HEK293T (cell line): ENCODE results near the gene MRM2.

ENCODE experiments used
- CTCF ChIA-PET: fragments of 350-600 bp; formaldehyde crosslinking; extraction: SDS; loops from one replicate; lab custom pipeline; 2021; ENCODE audit warnings: antibody characterized with exemption, inconsistent platforms; lab: Yijun Ruan, JAX
- POLR2A ChIA-PET: fragments of 350-600 bp; formaldehyde crosslinking; extraction: SDS; loops from one replicate; lab custom pipeline; 2020; ENCODE audit warnings: antibody characterized with exemption, inconsistent platforms; lab: Yijun Ruan, JAX
- DNase-seq: peaks from one replicate; pipeline ENCODE4 v3.0.0; 2012; ENCODE audit warnings: mixed read lengths; ENCODE audit errors: extremely low spot score
- ARNT ChIP-seq: fragments of 450-650 bp; IDR thresholded peaks from 2 replicates; pipeline ENCODE4 v1.6.1; 2017; ENCODE audit warnings: mild to moderate bottlenecking
- BHLHE40 ChIP-seq: fragments of 450-650 bp; IDR thresholded peaks from 2 replicates; pipeline ENCODE4 v1.6.1; 2016; ENCODE audit warnings: mild to moderate bottlenecking, moderate library complexity, borderline replicate concordance
- CTBP1 ChIP-seq: fragments of 450-650 bp; IDR thresholded peaks from 2 replicates; pipeline ENCODE4 v1.6.1; 2016; ENCODE audit warnings: borderline replicate concordance
- ELF4 ChIP-seq: fragments of 450-650 bp; IDR thresholded peaks from 2 replicates; pipeline ENCODE4 v1.6.1; 2017; ENCODE audit warnings: antibody characterized with exemption
- FOXA1 ChIP-seq: fragments of 450-650 bp; IDR thresholded peaks from 2 replicates; pipeline ENCODE4 v1.6.1; 2016; ENCODE audit warnings: mild to moderate bottlenecking
- FOXK2 ChIP-seq: fragments of 450-650 bp; IDR thresholded peaks from 2 replicates; pipeline ENCODE4 v1.6.1; 2016; ENCODE audit warnings: mild to moderate bottlenecking
- FOXM1 ChIP-seq: fragments of 450-650 bp; IDR thresholded peaks from 2 replicates; pipeline ENCODE4 v1.6.1; 2017; ENCODE audit warnings: mild to moderate bottlenecking, borderline replicate concordance
- HDGF ChIP-seq: fragments of 450-650 bp; IDR thresholded peaks from 2 replicates; pipeline ENCODE4 v1.6.1; 2017; ENCODE audit warnings: antibody characterized with exemption, borderline replicate concordance
- L3MBTL2 ChIP-seq: fragments of 450-650 bp; conservative IDR thresholded peaks from 2 replicates; pipeline ENCODE4 v1.6.1; 2016; ENCODE audit warnings: mild to moderate bottlenecking
- LEF1 ChIP-seq: fragments of 450-650 bp; IDR thresholded peaks from 2 replicates; pipeline ENCODE4 v1.6.1; 2017; ENCODE audit warnings: mild to moderate bottlenecking, borderline replicate concordance
- NFRKB ChIP-seq: fragments of 450-650 bp; IDR thresholded peaks from 2 replicates; pipeline ENCODE4 v1.6.1; 2016; ENCODE audit warnings: mild to moderate bottlenecking, moderate library complexity
- SP1 ChIP-seq: fragments of 450-650 bp; IDR thresholded peaks from 2 replicates; pipeline ENCODE4 v1.6.1; 2017
- SUZ12 ChIP-seq: fragments of 450-650 bp; IDR thresholded peaks from 2 replicates; pipeline ENCODE4 v1.6.1; 2016; ENCODE audit warnings: mild to moderate bottlenecking
- TARDBP ChIP-seq: fragments of 450-650 bp; IDR thresholded peaks from 2 replicates; pipeline ENCODE4 v1.6.1; 2016
- ZNF384 ChIP-seq: fragments of 450-650 bp; IDR thresholded peaks from 2 replicates; pipeline ENCODE4 v1.6.1; 2016
- TF ChIP-seq, protein P1 (sequence below): fragments of 450-650 bp; IDR thresholded peaks from 2 replicates; pipeline ENCODE4 v1.6.1; 2016

The MRM2 gene

DNA sequence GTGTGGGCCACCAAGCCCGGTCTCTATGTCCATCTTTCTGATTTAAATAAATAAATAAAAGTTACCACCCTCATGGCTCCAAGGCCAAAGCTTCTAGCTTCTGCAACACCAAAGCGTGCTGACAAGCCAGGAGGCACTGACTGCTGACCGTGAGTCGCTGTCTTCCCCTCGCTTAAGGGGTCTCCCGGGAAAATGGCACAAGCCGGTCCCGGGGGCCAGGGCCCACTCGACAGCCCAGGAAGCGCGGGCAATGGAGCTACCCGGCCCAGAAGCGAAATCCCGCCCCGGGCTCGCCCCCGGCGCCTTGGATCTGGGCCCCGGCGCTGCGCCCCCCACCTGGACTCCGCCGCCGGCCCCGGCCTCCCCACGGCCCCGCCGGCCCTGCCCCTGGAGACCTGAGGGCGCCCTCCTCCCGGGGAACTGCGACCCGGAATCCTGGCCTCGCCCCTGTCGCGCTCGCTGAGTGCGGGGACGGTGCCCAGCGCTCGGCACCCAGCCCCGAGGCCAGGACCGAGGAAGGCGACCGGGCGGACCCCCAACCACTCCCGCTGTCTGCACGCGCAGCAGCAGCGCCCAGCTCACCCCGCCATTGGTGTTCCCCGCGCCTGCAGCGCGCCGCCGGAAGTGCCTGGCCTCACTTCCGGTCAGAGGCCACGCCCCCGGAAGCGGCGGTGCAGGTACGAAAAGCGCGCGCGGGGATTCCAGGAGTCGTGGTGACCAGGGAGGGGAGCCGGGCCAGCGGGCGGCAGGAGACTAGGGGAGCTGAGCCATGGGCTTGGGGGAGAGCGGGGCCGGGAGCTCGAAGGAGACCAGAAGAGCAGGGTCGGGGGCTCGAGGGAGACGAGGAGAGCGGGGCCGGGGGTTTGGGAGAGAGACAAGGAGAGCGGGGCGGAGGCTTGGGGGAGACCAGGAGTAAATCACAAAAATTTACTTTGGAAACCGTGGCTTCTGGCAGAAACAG lies at the start of gene MRM2, which contains the start of gene NUDT1:
Gene MRM2, minus strand, starts transcription at position 626 of the 961 bp plus-strand sequence. Its CDS starts 36 bp downstream, at position 590.
Gene NUDT1, plus strand, starts transcription at position 647 of the 961 bp plus-strand sequence. CDS start 2,349 bp downstream, outside the sequence.
- POLR2A ChIA-PET = interaction anchor here (0.9 to 2.9 kb wide), 12 partner anchors 8 to 118 kb away, joined by 3 to 20 read pairs (median 4); partner anchors contain the start of genes EIF3B and MAD1L1
- TF ChIP-seq ELF4 (peak; percentile 68), NFRKB (no peak), ARNT (no peak), TARDBP (no peak), BHLHE40 (no peak), L3MBTL2 (peak; percentile 84)
- peak; percentile 91 for DNase-seq
- CTCF ChIA-PET = no interaction called here

DNA sequence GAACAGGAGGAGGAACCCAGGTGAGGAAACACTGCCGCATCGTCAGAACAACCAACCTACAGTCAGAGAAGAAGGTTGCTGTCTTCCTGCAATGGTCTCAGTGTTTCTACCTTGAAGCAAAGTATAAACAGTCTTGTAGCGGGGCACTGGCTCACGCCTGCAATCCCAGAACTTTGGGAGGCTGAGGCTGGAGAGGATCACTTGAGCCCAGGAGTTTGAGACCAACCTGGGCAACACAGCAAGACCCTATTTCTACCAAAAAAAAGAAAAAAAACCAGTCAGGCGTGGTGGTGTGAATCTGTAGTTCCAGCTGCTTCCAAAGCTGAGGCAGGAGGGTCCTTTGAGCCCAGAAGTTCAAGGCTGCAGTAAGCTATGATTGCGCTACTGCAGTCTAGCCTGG lies 48.9 kb upstream of the MRM2 start:
- ChIA-PET POLR2A (no interaction called here), CTCF (interaction anchor here (0.6 kb wide), 1 partner anchor 800 kb away, joined by 3 read pairs; no protein-coding TSS in a partner anchor)
- DNase-seq = no peak
- TF ChIP-seq, protein P1, sequence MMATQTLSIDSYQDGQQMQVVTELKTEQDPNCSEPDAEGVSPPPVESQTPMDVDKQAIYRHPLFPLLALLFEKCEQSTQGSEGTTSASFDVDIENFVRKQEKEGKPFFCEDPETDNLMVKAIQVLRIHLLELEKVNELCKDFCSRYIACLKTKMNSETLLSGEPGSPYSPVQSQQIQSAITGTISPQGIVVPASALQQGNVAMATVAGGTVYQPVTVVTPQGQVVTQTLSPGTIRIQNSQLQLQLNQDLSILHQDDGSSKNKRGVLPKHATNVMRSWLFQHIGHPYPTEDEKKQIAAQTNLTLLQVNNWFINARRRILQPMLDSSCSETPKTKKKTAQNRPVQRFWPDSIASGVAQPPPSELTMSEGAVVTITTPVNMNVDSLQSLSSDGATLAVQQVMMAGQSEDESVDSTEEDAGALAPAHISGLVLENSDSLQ = no peak
- no peak for TF ChIP-seq LEF1
- no peak for TF ChIP-seq FOXK2
- TF ChIP-seq TARDBP = no peak
- TF ChIP-seq ZNF384 = no peak
- TF ChIP-seq SUZ12 = no peak
- no peak for TF ChIP-seq BHLHE40
- no peak for TF ChIP-seq CTBP1

DNA sequence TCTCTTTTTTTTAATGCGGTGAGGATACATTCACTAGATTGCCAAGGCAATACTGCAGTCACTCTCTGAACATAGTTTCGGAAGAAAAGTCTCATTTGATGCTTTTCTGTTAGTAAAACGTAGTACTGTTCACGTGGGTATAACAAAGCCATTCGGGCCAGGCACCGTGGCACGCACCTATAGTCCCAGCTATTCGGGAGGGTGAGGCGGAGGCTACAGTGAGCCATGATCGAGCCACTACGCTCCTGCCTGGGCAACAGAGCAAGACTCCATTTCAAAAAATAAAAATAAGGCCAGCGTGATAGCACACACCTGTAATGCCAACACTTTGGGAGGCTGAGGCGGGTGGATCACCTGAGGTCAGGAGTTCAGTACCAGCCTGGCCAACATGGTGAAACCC lies 47.6 kb upstream of the MRM2 start:
- ChIA-PET POLR2A (no interaction called here), CTCF (no interaction called here)
- TF ChIP-seq ZNF384 = no peak
- no peak for TF ChIP-seq FOXA1
- no peak for TF ChIP-seq HDGF
- TF ChIP-seq L3MBTL2 = no peak
- TF ChIP-seq SP1 = no peak
- DNase-seq = no peak

DNA sequence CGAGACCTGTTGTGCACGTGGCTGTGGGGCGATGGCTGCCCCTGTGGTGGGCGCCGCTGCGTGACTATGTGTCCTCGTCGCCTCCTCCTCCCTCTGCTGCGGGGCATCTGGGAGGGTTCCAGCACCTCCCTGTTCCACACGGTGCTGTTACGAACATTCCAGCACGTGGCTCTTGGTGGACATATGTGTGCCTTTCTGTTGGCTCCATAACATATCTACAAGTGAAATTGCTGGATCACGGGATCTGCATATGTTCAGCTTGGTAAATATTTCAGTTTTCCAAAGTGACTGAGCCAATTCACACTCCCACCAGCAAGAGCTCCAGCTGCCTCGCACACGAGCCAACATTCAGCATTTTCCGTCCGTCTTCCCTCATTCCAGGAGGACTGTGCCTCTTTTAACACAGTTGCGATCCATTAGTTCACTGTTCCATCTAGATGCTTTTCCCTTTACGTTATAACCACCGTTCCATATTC lies 47.1 kb upstream of the MRM2 start:
- POLR2A ChIA-PET = no interaction called here
- no peak for DNase-seq
- TF ChIP-seq ZNF384 (no peak), FOXM1 (no peak), TARDBP (no peak)
- CTCF ChIA-PET = no interaction called here

DNA sequence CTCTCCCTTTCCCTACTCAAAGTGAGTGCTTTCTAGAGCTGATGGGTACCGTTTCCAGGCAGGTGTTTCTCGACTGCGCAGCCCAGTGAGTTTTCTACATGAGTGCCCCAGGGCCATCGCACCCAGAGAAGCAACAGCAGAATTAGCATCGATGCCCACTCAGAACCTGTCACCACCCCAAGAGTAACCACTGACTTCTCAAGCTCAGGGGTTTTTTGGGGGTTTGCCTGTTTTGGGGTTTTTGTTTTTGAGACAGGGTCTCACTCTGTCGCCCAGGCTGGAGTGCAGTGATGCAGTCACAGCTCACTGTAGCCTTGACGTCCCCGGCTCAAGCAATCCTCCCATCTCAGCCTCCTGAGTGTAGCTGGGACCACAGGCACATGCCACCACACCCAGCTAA lies 46.5 kb upstream of the MRM2 start:
- TF ChIP-seq FOXK2 = no peak
- no peak for TF ChIP-seq HDGF
- TF ChIP-seq FOXM1 = no peak
- no peak for TF ChIP-seq FOXA1
- no peak for TF ChIP-seq TARDBP
- no peak for TF ChIP-seq L3MBTL2
- no peak for TF ChIP-seq NFRKB
- TF ChIP-seq, protein P1 = no peak
- TF ChIP-seq SUZ12 = no peak
- no peak for TF ChIP-seq SP1
- TF ChIP-seq LEF1 = no peak
- DNase-seq = no peak
- ChIA-PET CTCF (interaction anchor here (0.6 kb wide), 1 partner anchor 369 kb away, joined by 4 read pairs; no protein-coding TSS in a partner anchor), POLR2A (no interaction called here)

DNA sequence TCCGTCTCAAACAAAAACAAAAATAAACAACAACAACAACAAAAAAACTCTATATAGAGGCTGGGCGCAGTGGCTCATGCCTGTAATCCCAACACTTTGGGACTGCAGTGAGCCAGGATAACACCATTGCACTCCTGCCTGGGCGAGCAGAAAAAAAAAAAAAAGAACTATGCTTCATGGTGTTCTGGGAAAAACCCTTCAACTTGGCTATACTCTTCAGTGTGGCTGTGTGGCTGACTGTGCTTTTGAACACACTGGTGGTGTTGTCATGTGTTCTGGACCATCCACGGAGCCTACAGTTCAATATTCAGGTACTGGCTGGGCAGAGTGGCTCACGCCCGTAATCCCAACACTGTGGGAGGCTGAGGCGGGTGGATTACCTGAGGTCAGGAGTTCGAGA lies 45.7 kb upstream of the MRM2 start:
- POLR2A ChIA-PET = no interaction called here
- CTCF ChIA-PET = no interaction called here
- no peak for TF ChIP-seq L3MBTL2
- TF ChIP-seq BHLHE40 = no peak
- TF ChIP-seq SP1 = no peak
- TF ChIP-seq FOXK2 = no peak
- TF ChIP-seq FOXA1 = no peak
- DNase-seq = no peak

DNA sequence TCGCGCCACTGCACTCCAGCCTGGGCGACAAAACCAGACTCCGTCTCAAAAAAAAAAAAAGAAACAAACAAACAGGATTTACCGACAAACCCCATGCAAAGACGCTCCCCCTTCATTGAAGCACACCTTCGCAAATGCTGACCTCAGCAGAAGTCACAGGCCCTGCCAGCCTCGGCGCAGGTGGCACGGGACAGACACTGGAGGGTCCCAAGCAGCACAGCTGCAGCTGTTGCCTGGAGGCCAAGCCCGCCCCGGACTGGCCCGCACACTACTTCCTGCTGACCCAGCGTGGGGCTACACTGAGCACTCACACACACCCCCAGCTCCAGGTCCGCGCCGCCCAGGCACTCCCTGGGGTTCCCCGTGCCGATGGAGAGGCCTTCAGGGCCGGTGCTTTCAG lies 41.1 kb upstream of the MRM2 start:
- no peak for DNase-seq
- TF ChIP-seq TARDBP = no peak
- TF ChIP-seq NFRKB = no peak
- no peak for TF ChIP-seq ARNT
- no peak for TF ChIP-seq L3MBTL2
- no peak for TF ChIP-seq HDGF
- TF ChIP-seq BHLHE40 = no peak
- TF ChIP-seq, protein P1 = no peak
- TF ChIP-seq LEF1 = no peak
- TF ChIP-seq ZNF384 = no peak
- no peak for TF ChIP-seq FOXM1
- CTCF ChIA-PET = no interaction called here
- POLR2A ChIA-PET = no interaction called here
